ENCODE results near the gene RNU1-4.
"Not testable (repeated sequence)": the region's sequence is repeated elsewhere in the genome, so short reads cannot be mapped to it uniquely, and the experiment has no call there.

RNU1-4 gene

DNA sequence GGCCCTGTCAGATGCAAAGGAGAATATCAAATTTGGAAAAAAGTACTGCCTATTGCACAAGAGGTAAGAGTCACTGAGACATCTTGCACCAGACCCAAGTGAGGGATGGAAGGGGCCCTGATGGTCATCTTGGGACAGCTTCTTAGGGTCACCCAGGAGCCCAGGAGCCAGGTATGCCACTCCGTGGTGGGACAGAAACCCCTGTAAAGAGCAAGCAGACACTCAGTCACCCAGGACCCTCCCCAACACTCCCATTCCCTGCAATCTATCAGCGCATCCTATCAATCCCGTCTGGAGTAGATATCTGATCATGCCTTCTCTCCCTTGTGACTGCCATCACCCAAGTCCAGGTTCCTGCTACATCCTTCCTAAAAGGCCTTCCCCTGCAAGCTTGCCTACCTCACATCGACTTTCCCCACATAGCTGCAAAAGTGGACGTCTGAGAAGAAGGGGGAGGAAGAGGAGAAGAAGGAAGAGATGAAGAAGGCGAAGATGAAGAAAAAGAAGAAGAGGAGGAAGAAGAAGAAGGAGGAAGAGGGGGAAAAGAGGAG lies 30.7 kb downstream of the RNU1-4 start:
- DNase-seq: not testable (repeated sequence)

DNA sequence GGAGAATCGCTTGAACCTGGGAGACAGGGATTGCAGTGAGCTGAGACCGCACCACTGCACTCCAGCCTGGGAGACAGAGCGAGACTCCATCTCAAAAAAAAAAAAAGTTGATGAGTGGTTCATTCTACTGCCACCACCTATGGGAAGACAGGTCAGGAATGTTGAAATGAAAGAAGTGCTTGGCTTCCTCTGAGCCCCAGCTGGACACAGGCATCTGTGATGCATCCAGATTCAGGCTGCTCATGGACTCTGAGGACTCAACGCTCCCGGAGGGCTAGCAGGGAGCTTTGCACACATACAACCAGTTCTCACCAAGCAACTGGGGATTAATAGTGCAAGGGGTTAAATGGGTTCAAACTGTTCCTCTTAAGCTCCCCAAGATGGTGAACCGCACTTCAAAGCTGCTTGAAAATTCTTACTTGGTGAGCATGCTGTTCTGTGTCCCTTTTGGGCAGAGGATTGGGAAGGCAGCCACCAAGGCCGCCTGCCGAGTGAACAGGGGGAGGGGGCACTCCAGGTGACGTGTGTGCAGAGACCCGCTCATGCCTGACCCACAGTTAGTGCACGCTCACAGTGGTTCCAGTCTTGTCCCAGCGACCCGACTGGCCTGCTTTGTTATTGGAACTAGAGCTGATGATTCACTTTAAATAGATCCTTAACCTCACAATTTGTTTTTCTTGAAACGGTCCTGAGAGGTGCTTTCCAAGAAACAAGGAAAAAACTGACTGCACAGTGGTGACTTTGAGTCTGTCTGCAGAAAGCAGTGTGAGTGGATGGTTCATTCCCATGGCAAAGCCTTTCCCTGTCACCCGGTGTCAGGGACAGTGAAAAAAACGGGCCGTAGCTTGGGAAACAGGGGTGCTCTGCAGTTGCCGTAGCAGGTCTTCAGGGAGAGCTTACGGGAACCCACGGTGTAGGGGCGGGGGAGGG lies 32.2 kb downstream of the RNU1-4 start:
- DNase-seq: peak; percentile 78

DNA sequence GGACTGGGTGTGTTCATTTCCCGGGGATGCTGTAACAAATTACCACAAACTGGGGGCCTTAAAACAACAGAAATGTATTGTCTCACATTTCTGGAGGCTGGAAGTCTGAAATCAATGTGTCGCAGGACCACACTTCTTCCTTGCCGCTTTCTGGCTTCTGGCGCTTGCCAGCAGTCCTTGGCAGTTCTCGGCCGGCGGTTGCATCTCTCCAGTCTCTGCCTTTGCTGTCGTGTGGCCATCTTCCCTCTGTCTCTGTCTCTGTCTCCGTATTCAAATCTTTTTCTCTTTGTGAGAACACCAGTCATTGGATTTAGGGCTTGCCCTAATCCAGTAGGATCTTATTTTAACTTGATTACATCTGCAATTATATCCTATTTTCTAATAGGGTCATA lies 32.9 kb downstream of the RNU1-4 start:
- not testable (repeated sequence) for DNase-seq

DNA sequence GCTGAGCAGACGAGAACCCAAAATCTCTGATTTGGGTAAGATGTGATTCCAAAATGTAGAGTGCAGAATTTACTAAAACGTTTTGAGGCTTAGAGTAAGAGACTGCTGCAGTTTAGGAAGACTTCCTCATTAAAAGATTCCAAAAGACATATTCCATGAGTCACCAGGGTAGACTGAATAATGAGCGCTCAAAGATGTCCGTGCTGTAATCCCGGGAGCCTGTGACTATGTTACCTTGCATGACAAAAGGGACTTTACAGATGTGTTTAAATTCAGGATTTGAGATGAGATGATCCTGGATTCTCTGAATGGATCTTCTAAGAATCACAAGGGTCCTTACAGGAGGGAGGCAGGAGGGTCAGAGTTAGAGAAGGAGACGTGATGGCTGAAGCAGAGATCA lies 33.4 kb downstream of the RNU1-4 start:
- DNase-seq: not testable (repeated sequence)

DNA sequence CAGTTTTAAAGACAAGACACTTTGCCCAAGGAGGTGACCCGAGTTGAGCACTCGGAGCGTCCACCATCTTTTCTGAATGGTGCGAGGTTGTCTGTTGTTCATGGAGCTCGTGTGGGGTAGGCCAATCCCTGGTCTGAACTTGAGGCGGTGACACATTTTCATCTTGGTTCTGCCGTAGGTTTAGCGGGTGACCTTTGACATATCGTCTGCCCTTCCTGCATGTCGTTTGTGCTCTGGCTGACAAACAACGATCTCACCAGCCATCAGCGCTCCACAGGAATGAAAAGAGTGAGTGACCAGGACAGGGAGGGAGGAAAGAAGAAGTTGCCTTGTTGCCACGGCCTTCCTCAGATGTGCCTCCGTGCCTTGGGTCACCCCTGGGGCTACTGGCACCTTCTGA lies 34.5 kb downstream of the RNU1-4 start:
- not testable (repeated sequence) for DNase-seq

DNA sequence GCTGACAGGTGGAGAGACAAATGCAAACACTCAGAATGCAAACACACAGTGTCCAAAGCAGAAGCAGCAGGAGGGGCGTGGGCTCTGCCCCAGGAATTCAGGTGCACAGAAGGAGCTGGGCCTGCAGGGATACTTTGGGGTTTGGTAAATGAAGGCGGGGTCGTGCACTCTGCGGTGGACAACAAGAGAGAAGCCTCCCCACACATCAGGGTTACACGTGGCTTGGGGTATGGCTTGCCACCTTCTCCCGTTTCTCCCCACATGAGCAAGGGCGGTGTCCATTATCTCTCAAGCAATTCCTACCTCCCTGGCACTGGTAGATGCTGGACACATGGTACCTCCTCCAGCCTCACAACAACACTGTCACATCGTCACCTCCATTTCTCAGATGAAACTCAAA lies 35.0 kb downstream of the RNU1-4 start:
- DNase-seq: not testable (repeated sequence)

DNA sequence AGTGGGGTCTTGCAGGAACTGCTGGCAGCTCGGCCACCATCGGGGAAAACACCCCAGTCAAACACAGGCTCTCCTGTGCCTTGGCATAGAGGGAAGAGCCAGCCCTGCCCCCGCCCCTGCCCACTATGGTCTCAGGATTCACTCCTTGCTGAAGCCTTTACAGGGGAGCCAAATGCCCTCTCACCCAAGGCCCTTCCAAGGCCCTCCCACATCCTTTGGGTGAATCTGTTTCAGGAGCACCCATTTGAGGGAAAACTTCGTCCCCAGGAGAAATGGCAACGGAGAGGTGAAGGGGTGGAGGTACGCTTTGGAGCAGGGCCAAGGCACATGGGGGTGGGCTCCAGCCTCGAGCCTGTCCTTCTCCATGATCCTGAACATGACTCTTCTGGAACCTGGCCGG lies 35.9 kb downstream of the RNU1-4 start:
- not testable (repeated sequence) for DNase-seq

DNA sequence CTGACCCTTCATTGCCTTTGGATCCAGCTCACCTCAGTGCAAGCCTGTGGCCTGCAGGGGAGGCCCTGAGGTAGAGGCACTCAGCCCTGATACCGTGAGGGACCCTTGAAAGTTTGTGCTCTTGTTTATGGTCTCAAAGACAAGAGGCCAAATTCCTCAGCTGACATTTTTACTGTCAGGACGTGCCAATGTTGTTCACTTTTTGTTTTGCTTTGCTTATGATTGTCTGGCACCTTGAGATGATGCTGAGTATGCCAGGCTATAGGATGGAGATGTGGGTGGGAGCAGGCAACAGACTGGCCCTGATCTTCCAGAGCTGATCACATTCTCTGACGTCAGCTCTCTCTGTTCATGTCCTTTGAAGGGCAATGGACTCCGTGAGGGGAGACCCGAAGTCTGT lies 36.5 kb downstream of the RNU1-4 start:
- DNase-seq: not testable (repeated sequence)

DNA sequence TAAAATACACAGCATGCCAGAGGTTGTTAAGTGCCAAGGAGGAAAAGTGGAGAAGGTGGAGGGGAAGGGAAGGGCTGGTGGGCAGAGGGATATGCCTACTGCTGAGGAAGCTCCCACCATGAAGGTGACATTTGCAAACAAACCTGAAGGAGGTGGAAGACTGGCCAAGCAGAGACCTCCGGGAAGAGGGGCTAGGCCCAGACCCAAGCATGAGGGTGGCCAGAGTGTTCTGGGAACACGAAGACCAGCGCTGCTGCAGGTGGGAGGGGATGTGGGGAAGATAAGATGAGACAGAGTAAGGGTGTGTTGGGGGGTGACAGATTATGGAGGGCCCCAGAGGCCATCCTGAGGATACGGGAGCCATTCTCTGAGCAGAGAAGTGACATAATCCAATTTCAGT lies 37.5 kb downstream of the RNU1-4 start:
- DNase-seq: not testable (repeated sequence)

DNA sequence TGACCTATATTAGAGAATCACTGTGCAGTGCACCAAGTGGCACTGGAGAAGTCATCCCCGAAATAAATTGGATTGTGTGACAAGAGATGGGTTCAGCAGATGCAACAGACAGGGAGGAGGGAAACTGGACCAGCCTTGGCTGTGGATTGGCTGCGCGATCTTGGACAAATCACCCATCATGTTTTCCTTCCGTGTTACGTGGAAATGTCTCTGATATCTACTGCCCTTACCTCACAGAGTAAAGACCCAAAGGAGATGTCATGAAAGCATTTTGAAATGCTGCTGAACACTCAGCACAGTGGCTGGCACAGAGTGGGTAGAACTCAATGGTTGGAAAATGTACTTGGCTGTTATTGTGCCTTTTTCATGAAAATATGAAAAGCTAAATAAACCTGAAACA lies 39.2 kb downstream of the RNU1-4 start:
- DNase-seq: not testable (repeated sequence)

DNA sequence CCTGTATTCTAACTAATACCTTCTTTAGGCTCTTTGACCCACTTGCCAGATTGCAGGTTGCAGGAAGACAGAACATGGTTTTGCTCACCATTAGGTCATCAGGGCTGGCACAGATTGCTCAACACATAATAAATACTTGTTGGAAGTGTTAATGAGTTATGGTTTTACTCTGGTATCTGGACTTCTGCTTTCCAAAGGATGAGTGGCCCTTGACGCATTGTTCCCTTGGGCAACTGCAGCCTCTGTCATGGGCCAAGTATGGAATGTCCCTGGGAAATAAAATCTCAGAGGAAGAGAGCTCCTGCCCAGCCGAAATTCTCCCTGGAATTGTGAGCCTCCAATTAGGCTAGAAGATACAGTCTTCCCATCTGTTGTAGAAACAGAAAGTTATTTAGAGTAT lies 40.7 kb downstream of the RNU1-4 start:
- not testable (repeated sequence) for DNase-seq

DNA sequence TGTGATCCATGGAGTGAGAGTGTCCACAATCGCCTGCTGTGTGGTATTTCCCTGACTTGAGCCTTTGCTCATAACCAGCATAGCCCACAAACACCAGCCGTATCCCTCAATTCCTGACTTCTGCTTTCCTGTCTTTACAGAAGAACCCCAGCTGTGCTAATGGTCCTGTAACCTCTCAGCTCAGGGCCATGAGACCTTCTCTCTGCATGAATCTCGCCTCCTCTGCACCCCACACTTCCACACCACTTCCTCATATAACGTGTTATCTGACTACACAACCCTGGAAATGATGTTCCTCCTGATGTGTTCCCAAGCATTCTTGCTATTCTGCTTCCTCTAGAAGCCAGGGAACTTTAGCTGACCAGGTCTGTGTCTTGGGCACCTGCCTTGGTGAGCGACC lies 41.3 kb downstream of the RNU1-4 start:
- DNase-seq: not testable (repeated sequence)

DNA sequence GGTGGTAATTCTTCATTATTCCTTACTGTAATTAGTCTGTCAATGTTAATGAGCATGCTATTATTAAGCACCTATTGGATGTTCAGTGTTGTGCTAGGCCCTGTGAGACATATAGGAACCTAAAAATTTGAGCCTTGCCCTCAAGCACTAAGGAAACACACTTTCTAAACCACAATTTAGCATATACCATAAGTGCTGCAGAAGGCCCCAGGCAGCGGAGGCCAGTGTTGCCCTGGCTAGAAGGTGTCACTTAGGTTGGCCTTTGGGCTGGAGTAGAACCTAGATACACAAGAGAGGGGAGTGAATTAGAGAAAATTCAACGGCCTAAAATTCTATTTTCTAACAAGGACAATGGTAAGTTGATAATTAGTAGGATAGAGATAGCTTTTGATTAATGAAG lies 44.6 kb downstream of the RNU1-4 start:
- not testable (repeated sequence) for DNase-seq

DNA sequence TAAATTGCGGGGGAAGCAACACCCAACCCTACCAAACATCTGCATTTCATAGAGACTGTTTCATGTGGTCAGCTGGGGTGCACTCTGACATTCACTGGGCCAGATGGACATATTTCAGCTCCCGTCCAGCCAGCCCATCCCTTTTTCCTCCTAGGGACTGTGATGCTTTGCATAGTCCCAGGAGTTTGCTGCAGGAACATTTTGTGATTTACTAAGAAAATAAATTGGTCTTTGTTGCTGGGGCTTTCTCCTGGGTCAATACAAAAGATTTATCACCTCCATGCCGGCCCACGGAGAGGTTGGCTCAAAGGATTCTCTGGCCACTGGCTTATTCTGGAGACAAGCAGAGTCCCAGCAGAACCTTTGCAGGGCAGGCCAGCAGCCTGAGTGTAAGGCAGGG lies 46.0 kb downstream of the RNU1-4 start:
- DNase-seq: not testable (repeated sequence)

DNA sequence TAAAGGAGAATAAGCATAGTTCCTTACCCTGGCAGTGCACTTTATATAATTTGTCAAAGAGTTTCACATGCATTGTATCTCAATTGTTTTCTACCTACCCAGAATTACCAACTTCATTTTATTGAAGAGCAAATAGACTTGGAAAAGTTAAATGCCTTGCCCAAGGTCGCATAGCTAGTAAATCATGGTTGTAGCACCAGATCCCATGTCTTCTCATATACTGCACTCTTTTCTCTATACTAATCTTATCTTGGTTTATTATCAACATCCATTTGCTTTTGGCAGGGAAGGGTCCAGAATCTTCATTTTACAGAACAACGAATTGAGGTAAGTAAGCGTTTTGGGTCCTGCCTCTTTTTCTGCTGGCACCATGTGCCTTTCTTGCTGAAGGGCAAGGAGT lies 46.9 kb downstream of the RNU1-4 start:
- DNase-seq: not testable (repeated sequence)

DNA sequence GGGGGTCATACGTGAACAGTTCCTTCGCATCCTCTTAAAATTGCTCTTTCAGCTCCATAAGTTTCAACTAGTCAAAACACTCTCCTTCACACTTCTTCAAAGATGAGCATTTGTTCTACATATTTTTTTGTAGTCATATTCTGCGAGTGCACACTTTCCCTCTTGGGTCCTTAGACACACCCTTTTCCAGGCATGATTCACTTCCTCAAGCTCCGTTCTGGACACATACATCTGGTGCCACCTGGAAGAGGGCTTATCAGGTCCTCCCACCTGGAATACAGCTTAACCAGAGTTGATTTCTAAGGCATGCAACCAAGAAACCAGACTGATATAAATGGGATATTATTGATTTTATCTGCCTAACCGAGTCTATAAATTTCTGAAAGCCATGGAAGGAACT lies 47.4 kb downstream of the RNU1-4 start:
- DNase-seq: not testable (repeated sequence)

All from left hindlimb (tissue), 1 donor.